ENCODE measurements around the gene KHDC1.
A peak's percentile ranks its signal among the peaks of the same experiment; 100 is the strongest.
"Not testable (repeated sequence)": the region's sequence is repeated elsewhere in the genome, so short reads cannot be mapped to it uniquely, and the experiment has no call there.

Gene KHDC1

GRCh38 chr6:73285674-73286283 is 22.8 kb upstream of the KHDC1 start:
- H3K9me3 ChIP-seq (replicated peaks; ENCODE audit: low read length) = no peaks in the 10 kb centered on the region

GRCh38 chr6:73282871-73283270 is 19.9 kb upstream of the KHDC1 start:
- H3K36me3 ChIP-seq (ENCODE audit: insufficient read depth, low read length) = no peaks in the 10 kb centered on the region
- H3K9me3 ChIP-seq (replicated peaks; ENCODE audit: low read length) = no peaks in the 10 kb centered on the region

More at GRCh38 chr6:73285674-73286283, 22.8 kb upstream of the KHDC1 start:
- Histone ChIP-seq H3K4me2 (ENCODE audit: low read length) (no peak overlapping the region), H3K4me3 (ENCODE audit: low read length) (no peak overlapping the region), H3K36me3 (ENCODE audit: insufficient read depth, low read length) (no peaks in the 10 kb centered on the region), H3K4me1 (ENCODE audit: control insufficient read depth, insufficient read depth, low read length) (peaks cover 7% of the 10 kb centered on the region), H3K27me3 (ENCODE audit: control insufficient read depth, insufficient read depth, low read length) (no peaks in the 10 kb centered on the region), H3K9ac (ENCODE audit: low read depth, low read length) (no peak overlapping the region)

GRCh38 chr6:73281684-73282083 is 18.7 kb upstream of the KHDC1 start:
- not testable (repeated sequence) for H3K4me3 ChIP-seq (ENCODE audit: low read length); H3K36me3 ChIP-seq (ENCODE audit: insufficient read depth, low read length); H3K9me3 ChIP-seq (replicated peaks; ENCODE audit: low read length); H3K4me2 ChIP-seq (ENCODE audit: low read length); H3K4me1 ChIP-seq (ENCODE audit: control insufficient read depth, insufficient read depth, low read length); H3K27me3 ChIP-seq (ENCODE audit: control insufficient read depth, insufficient read depth, low read length); H3K9ac ChIP-seq (ENCODE audit: low read depth, low read length)

More at GRCh38 chr6:73282871-73283270, 19.9 kb upstream of the KHDC1 start:
- Histone ChIP-seq H3K4me3 (ENCODE audit: low read length) (no peak overlapping the region), H3K4me1 (ENCODE audit: control insufficient read depth, insufficient read depth, low read length) (no peaks in the 10 kb centered on the region), H3K9ac (ENCODE audit: low read depth, low read length) (no peak overlapping the region), H3K4me2 (ENCODE audit: low read length) (no peak overlapping the region), H3K27me3 (ENCODE audit: control insufficient read depth, insufficient read depth, low read length) (no peaks in the 10 kb centered on the region)

- H3K4me1 ChIP-seq (ENCODE audit: control insufficient read depth, insufficient read depth, low read length); H3K27me3 ChIP-seq (ENCODE audit: control insufficient read depth, insufficient read depth, low read length); H3K9me3 ChIP-seq (replicated peaks; ENCODE audit: low read length); H3K4me2 ChIP-seq (ENCODE audit: low read length); H3K9ac ChIP-seq (ENCODE audit: low read depth, low read length); H3K4me3 ChIP-seq (ENCODE audit: low read length); H3K36me3 ChIP-seq (ENCODE audit: insufficient read depth, low read length): not testable (repeated sequence)
Observed at GRCh38 chr6:73269296-73269695, 6.3 kb upstream of the KHDC1 start.

GRCh38 chr6:73268896-73269295 is 5.9 kb upstream of the KHDC1 start:
- H3K4me2 ChIP-seq (ENCODE audit: low read length); H3K36me3 ChIP-seq (ENCODE audit: insufficient read depth, low read length); H3K4me3 ChIP-seq (ENCODE audit: low read length); H3K9me3 ChIP-seq (replicated peaks; ENCODE audit: low read length); H3K27me3 ChIP-seq (ENCODE audit: control insufficient read depth, insufficient read depth, low read length); H3K9ac ChIP-seq (ENCODE audit: low read depth, low read length); H3K4me1 ChIP-seq (ENCODE audit: control insufficient read depth, insufficient read depth, low read length): not testable (repeated sequence)

DNA sequence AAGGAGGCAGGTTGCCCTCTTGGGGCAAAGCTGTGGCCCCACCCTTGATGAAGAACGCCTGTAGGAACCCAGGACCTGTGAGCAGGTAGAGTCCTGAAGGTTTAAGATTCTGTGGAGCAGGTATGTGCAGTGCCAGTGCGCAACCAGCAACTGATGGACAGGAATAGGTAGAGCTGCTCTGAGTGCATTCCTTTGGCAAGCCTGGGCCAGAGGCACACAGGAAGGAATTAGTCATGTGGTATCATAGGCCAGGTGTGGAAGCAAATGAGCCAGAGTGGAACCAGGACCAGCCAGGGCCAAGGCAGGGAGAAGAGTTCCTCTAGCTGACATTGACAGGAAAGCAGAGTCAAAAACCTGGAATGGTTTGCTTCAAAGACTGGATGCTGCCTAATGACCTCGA is 1.4 kb upstream of the KHDC1 start:
- no peaks in the 10 kb centered on the region for H3K9me3 ChIP-seq (replicated peaks; ENCODE audit: low read length)
- H3K4me2 ChIP-seq (ENCODE audit: low read length) = peak overlapping the region; percentile 97
- H3K4me3 ChIP-seq (ENCODE audit: low read length) = no peak overlapping the region
- H3K4me1 ChIP-seq (ENCODE audit: control insufficient read depth, insufficient read depth, low read length) = peaks cover 17% of the 10 kb centered on the region
- H3K27me3 ChIP-seq (ENCODE audit: control insufficient read depth, insufficient read depth, low read length) = no peaks in the 10 kb centered on the region
- H3K9ac ChIP-seq (ENCODE audit: low read depth, low read length) = no peak overlapping the region
- H3K36me3 ChIP-seq (ENCODE audit: insufficient read depth, low read length) = no peaks in the 10 kb centered on the region

DNA sequence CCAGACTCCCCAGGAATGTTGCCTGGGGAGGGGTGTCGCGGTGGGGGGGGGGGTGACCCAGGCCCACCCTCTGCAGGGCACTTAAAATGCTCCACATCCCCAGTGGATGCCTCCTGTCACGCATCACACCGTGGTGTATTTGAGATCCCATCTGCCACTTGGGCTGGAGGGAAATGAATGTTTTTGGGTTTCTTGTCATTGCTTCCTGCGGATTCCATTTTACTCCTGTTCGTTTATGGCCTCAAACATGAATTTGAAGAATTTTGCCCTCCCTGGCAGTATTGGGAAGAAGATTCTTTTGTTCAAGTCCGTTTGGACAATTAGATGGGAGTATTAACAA is 544 bp upstream of the KHDC1 start:
- Histone ChIP-seq H3K4me3 (ENCODE audit: low read length) (peak overlapping the region; percentile 90), H3K4me2 (ENCODE audit: low read length) (peak overlapping the region; percentile 97), H3K36me3 (ENCODE audit: insufficient read depth, low read length) (no peaks in the 10 kb centered on the region), H3K9ac (ENCODE audit: low read depth, low read length) (peak overlapping the region; percentile 86), H3K4me1 (ENCODE audit: control insufficient read depth, insufficient read depth, low read length) (peaks cover 17% of the 10 kb centered on the region), H3K27me3 (ENCODE audit: control insufficient read depth, insufficient read depth, low read length) (no peaks in the 10 kb centered on the region), H3K9me3 (replicated peaks; ENCODE audit: low read length) (no peaks in the 10 kb centered on the region)

DNA sequence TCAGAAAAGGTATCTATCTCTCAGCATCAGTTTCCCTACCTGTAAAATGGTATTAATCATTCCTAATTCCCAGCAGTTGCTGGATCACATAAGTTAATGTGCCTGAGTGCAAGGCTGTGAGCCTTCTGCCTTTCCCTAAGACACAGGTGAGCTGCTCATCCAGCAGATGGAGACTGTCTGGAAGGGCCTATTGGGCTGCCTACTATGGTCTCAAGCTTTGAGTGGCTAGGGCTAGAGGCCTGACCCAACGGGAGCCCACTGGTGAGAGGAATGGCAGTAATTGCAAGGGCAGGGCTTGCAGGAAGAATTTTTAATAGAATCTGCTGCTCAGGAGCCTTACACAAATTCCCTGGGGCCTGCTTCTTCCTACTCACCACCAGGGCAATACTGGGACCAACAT is 4.3 kb downstream of the KHDC1 start:
- no peak overlapping the region for H3K4me2 ChIP-seq (ENCODE audit: low read length)
- no peaks in the 10 kb centered on the region for H3K9me3 ChIP-seq (replicated peaks; ENCODE audit: low read length)
- no peaks in the 10 kb centered on the region for H3K27me3 ChIP-seq (ENCODE audit: control insufficient read depth, insufficient read depth, low read length)
- peaks cover 11% of the 10 kb centered on the region for H3K4me1 ChIP-seq (ENCODE audit: control insufficient read depth, insufficient read depth, low read length)
- H3K36me3 ChIP-seq (ENCODE audit: insufficient read depth, low read length) = no peaks in the 10 kb centered on the region
- no peak overlapping the region for H3K9ac ChIP-seq (ENCODE audit: low read depth, low read length)
- no peak overlapping the region for H3K4me3 ChIP-seq (ENCODE audit: low read length)

- H3K9ac ChIP-seq (ENCODE audit: low read depth, low read length); H3K4me1 ChIP-seq (ENCODE audit: control insufficient read depth, insufficient read depth, low read length); H3K36me3 ChIP-seq (ENCODE audit: insufficient read depth, low read length); H3K27me3 ChIP-seq (ENCODE audit: control insufficient read depth, insufficient read depth, low read length); H3K4me3 ChIP-seq (ENCODE audit: low read length); H3K9me3 ChIP-seq (replicated peaks; ENCODE audit: low read length); H3K4me2 ChIP-seq (ENCODE audit: low read length): not testable (repeated sequence)
Observed at GRCh38 chr6:73254323-73254722, 8.7 kb downstream of the KHDC1 start.

GRCh38 chr6:73252703-73253102 is 10.3 kb downstream of the KHDC1 start:
- no peaks in the 10 kb centered on the region for H3K9me3 ChIP-seq (replicated peaks; ENCODE audit: low read length)
- no peaks in the 10 kb centered on the region for H3K27me3 ChIP-seq (ENCODE audit: control insufficient read depth, insufficient read depth, low read length)
- no peaks in the 10 kb centered on the region for H3K36me3 ChIP-seq (ENCODE audit: insufficient read depth, low read length)
- H3K4me2 ChIP-seq (ENCODE audit: low read length) = no peak overlapping the region
- no peaks in the 10 kb centered on the region for H3K4me1 ChIP-seq (ENCODE audit: control insufficient read depth, insufficient read depth, low read length)
- H3K4me3 ChIP-seq (ENCODE audit: low read length) = no peak overlapping the region
- no peak overlapping the region for H3K9ac ChIP-seq (ENCODE audit: low read depth, low read length)

DNA sequence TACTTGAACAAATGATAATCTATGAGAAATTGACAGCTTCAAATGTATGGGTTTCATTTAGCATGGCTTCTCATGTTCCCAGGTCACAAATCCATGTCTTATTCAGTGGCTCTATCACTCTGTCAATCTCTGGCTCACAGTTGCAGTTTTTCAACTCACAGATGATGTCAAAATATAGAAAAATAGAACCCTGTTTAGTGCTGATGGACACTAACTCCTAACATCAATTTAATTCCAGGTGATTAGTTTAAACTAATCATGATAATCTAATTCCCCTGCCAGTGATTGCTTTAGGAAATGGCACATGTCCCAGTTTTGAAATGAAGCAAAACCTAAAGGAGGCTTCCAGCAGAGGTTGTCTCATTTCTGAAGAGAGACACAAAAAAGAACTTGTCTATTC is 13.0 kb downstream of the KHDC1 start:
- H3K27me3 ChIP-seq (ENCODE audit: control insufficient read depth, insufficient read depth, low read length) = no peaks in the 10 kb centered on the region
- H3K36me3 ChIP-seq (ENCODE audit: insufficient read depth, low read length) = no peaks in the 10 kb centered on the region
- no peak overlapping the region for H3K4me2 ChIP-seq (ENCODE audit: low read length)
- no peaks in the 10 kb centered on the region for H3K4me1 ChIP-seq (ENCODE audit: control insufficient read depth, insufficient read depth, low read length)
- no peak overlapping the region for H3K4me3 ChIP-seq (ENCODE audit: low read length)
- no peaks in the 10 kb centered on the region for H3K9me3 ChIP-seq (replicated peaks; ENCODE audit: low read length)
- no peak overlapping the region for H3K9ac ChIP-seq (ENCODE audit: low read depth, low read length)

GRCh38 chr6:73248192-73248903 is 14.6 kb downstream of the KHDC1 start:
- Histone ChIP-seq H3K27me3 (ENCODE audit: control insufficient read depth, insufficient read depth, low read length) (no peaks in the 10 kb centered on the region), H3K4me3 (ENCODE audit: low read length) (no peak overlapping the region), H3K36me3 (ENCODE audit: insufficient read depth, low read length) (no peaks in the 10 kb centered on the region), H3K4me2 (ENCODE audit: low read length) (no peak overlapping the region), H3K9me3 (replicated peaks; ENCODE audit: low read length) (no peaks in the 10 kb centered on the region), H3K9ac (ENCODE audit: low read depth, low read length) (no peak overlapping the region), H3K4me1 (ENCODE audit: control insufficient read depth, insufficient read depth, low read length) (no peaks in the 10 kb centered on the region)
